Measurements from ENCODE around the gene MYH7.

MYH7 gene

GRCh38 chr14:23370221-23370620 lies 65.2 kb downstream of the MYH7 start:
- TF ChIP-seq GATA2 (IDR thresholded peaks at IDR 0.05; ENCODE audit: low read depth, low read length) (no peak), GATA3 (IDR thresholded peaks at IDR 0.05; ENCODE audit: low read depth, low read length) (no peak)

GRCh38 chr14:23366426-23366921 lies 69.0 kb downstream of the MYH7 start:
- no peak for TF ChIP-seq GATA3 (IDR thresholded peaks at IDR 0.05; ENCODE audit: low read depth, low read length)
- TF ChIP-seq GATA2 (IDR thresholded peaks at IDR 0.05; ENCODE audit: low read depth, low read length), result no peak

- TF ChIP-seq GATA2 (IDR thresholded peaks at IDR 0.05; ENCODE audit: low read depth, low read length) (no peak), GATA3 (IDR thresholded peaks at IDR 0.05; ENCODE audit: low read depth, low read length) (no peak)
Observed at GRCh38 chr14:23365732-23366425, 69.6 kb downstream of the MYH7 start.

GRCh38 chr14:23365036-23365731 lies 70.3 kb downstream of the MYH7 start, which contains the start of gene EFS:
TSS of gene EFS (minus strand) at chr14:23365172. CDS start at chr14:23365025, 147 bp downstream.
- TF ChIP-seq GATA2 (IDR thresholded peaks at IDR 0.05; ENCODE audit: low read depth, low read length) (no peak), GATA3 (IDR thresholded peaks at IDR 0.05; ENCODE audit: low read depth, low read length) (no peak)

GRCh38 chr14:23364164-23365035 lies 71.1 kb downstream of the MYH7 start:
- TF ChIP-seq GATA2 (IDR thresholded peaks at IDR 0.05; ENCODE audit: low read depth, low read length), result no peak
- TF ChIP-seq GATA3 (IDR thresholded peaks at IDR 0.05; ENCODE audit: low read depth, low read length), result no peak

Measured in SH-SY5Y (cell line).